GM23248 (cell line): ENCODE measurements around the gene ARL4C.

Source experiments
- EZH2 ChIP-seq: fragments of 200-600 bp; sonication (generic); IDR thresholded peaks from 2 replicates; pipeline ENCODE4 v1.6.1; 2018; ENCODE audit warnings: antibody characterized with exemption, mild to moderate bottlenecking; ENCODE audit not compliant: insufficient read depth, poor library complexity, severe bottlenecking
- EZH2phosphoT487 ChIP-seq: fragments of 200-600 bp; sonication (generic); IDR thresholded peaks from 2 replicates; pipeline ENCODE4 v1.6.1; 2018; ENCODE audit warnings: antibody characterized with exemption, moderate library complexity, mild to moderate bottlenecking, low read depth; ENCODE audit not compliant: insufficient read depth

GRCh38 chr2:234463626-234464290 lies 33.1 kb downstream of the ARL4C start:
- TF ChIP-seq EZH2: no peak
- no peak for TF ChIP-seq EZH2phosphoT487
